ENCODE data around the gene LRRTM4.

The LRRTM4 gene

GRCh38 chr2:76975752-76976151 is 546.4 kb downstream of the LRRTM4 start:
- TF ChIP-seq, protein P1, sequence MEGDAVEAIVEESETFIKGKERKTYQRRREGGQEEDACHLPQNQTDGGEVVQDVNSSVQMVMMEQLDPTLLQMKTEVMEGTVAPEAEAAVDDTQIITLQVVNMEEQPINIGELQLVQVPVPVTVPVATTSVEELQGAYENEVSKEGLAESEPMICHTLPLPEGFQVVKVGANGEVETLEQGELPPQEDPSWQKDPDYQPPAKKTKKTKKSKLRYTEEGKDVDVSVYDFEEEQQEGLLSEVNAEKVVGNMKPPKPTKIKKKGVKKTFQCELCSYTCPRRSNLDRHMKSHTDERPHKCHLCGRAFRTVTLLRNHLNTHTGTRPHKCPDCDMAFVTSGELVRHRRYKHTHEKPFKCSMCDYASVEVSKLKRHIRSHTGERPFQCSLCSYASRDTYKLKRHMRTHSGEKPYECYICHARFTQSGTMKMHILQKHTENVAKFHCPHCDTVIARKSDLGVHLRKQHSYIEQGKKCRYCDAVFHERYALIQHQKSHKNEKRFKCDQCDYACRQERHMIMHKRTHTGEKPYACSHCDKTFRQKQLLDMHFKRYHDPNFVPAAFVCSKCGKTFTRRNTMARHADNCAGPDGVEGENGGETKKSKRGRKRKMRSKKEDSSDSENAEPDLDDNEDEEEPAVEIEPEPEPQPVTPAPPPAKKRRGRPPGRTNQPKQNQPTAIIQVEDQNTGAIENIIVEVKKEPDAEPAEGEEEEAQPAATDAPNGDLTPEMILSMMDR (IDR thresholded peaks at IDR 0.05; ENCODE audit: insufficient read depth, missing control alignments) = no peak
- DNase-seq (ENCODE audit: insufficient read length, low spot score) (no peak), FAIRE-seq (no peak)

DNA sequence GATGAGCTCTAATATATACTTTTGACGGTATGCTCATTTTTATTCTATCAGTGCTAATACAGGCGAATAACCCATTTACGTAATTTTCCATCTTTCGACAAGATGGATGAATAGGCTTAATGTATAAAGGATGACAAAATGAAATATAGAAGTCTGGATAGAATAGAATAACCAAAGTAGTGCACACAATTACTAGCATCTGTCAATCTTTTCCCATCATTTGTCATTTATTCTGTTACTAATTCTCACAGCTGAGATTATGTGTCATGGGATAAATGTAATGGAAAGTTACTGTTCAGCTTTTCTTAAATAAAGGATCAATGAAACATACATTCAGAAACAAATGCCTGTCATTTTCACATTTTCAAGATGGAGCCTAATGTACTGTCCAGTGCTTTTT is 548.6 kb downstream of the LRRTM4 start:
- FAIRE-seq = peak; percentile 35
- TF ChIP-seq, protein P1 (IDR thresholded peaks at IDR 0.05; ENCODE audit: insufficient read depth, missing control alignments) = no peak
- DNase-seq (ENCODE audit: insufficient read length, low spot score) = no peak

DNA sequence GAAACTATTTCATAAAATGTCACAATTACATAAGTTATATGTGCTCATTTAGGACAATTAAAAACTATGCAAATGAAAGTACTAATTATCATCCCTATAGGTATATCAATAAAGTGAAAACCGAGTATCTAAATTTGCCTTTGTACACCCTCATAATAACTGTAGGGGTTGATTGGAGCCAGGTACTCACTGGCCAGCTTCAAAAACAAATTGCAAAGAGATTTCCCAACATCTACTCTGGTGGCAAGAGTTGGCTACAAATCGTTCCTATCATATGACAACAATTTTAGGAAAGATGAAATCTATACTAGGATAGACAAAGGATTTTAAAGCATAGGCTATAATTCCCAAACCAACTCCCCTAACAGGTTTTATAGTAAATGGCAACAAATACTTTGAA is 556.4 kb downstream of the LRRTM4 start:
- no peak for FAIRE-seq
- TF ChIP-seq, protein P1 (IDR thresholded peaks at IDR 0.05; ENCODE audit: insufficient read depth, missing control alignments) = no peak
- no peak for DNase-seq (ENCODE audit: insufficient read length, low spot score)

DNA sequence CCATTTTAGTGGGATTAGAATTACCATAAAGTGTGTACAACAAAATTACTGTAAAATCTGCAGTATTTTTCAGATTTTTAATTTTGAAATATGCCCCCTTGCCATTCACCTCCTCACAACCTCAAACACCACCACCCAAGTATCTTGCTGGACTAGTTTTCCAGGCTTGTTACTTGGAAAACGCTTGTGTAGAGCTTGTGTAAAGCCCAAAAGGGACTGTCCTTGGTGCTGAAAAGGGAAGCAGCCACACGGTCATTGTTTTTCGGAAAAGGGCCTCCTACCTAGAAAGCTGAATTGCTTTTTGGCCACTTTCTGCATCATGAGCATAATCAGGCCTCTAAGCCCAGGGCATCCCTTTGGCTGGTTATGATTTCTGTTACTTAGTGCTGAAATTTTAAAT is 563.4 kb downstream of the LRRTM4 start:
- DNase-seq (ENCODE audit: insufficient read length, low spot score) (no peak), FAIRE-seq (no peak)
- TF ChIP-seq, protein P1 (IDR thresholded peaks at IDR 0.05; ENCODE audit: insufficient read depth, missing control alignments) = no peak

DNA sequence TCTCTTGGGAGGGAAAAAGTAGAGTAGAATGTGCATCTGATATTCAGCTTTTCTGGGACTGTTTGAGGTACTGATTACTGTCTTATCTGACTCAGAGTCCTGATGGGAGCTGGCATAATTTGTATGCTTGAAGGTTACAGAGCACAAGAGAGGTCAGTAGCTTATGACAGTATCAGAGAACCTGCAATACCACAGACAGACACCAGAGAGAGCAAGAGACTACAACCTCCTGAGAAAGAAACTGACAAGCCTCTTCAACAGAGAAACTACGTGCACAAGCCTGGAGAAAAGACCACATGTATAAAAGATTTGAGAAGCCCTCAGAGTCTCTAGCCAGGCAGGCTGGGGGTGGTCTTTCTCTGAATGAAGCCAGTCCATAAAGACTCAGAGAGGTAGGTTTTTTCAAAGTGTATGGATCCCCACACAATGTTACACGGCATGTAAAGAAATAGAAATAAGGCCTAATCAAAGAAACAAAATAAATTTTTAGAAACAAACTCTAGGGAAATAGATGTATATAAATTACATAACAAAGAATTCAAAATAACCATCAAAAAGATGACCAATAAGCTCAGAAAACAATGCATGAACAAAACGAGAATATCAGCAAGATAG is 568.3 kb downstream of the LRRTM4 start:
- DNase-seq (ENCODE audit: insufficient read length, low spot score) = no peak
- TF ChIP-seq, protein P1 (IDR thresholded peaks at IDR 0.05; ENCODE audit: insufficient read depth, missing control alignments) = peak; percentile 70
- FAIRE-seq = peak; percentile 95

- no peak for DNase-seq (ENCODE audit: insufficient read length, low spot score)
- FAIRE-seq = no peak
- TF ChIP-seq, protein P1 (IDR thresholded peaks at IDR 0.05; ENCODE audit: insufficient read depth, missing control alignments) = no peak
These were observed 575.5 kb downstream of the LRRTM4 start for GRCh38 chr2:76946631-76947145.

GRCh38 chr2:76940559-76940958 is 581.6 kb downstream of the LRRTM4 start:
- FAIRE-seq = no peak

More at GRCh38 chr2:76940559-76940958, 581.6 kb downstream of the LRRTM4 start:
- no peak for DNase-seq (ENCODE audit: insufficient read length, low spot score)
- TF ChIP-seq, protein P1 (IDR thresholded peaks at IDR 0.05; ENCODE audit: insufficient read depth, missing control alignments) = no peak
